Measurements from ENCODE around the gene NIPSNAP3A. TPM values are rescaled to one million over a fixed set of nuclear protein-coding genes. Genes with fewer than 3 reads are reported as not detected.
"Not testable (repeated sequence)": the region's sequence is repeated elsewhere in the genome, so short reads cannot be mapped to it uniquely, and the experiment has no call there.

Gene NIPSNAP3A
- total and polyA plus RNA-seq, 2 experiments from 2014 or later: 55.3 to 66.2 TPM

DNA sequence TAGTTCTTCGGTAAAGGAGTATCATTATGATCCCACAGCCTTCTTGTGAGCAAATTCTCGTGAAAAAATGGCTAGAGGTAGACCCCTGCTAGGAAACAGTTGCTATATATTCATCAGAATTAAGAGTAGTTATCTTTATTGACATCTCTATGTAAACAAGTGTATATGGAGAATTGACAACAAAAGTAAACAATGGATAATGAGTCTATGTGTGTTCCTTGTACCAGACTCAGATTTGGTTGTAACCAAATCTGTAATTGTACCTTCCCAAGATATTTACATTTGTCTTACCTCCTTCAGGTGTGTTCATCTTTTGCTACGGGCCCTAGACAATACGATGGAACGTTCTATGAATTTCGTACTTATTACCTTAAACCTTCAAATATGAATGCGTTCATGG lies 18.5 kb downstream of the NIPSNAP3A start:
- peaks cover under 1% of the 10 kb centered on the region; the same call in 1 of the 2 replicates for H3K36me3 ChIP-seq (ENCODE audit: low read depth)
- no peaks in the 10 kb centered on the region for H3K9me3 ChIP-seq (ENCODE audit: low read depth)
- no peaks in the 10 kb centered on the region for H3K9me2 ChIP-seq (ENCODE audit: insufficient read depth)
- WGBS, 2 experiments (ENCODE audit: low coverage in 1 of 2, low lambda C conversion rate in 2 of 2, missing lambda C conversion rate in 2 of 2): 93 to 94% methylated on average over 7 of the region's 7 CpGs
- H4K20me1 ChIP-seq (ENCODE audit: insufficient read depth): no peaks in the 10 kb centered on the region
- no peak for DNase-seq
- TF ChIP-seq EZH2phosphoT487 (IDR thresholded peaks at IDR 0.05; ENCODE audit: insufficient read depth, low read depth) (no peak), EZH2 (IDR thresholded peaks at IDR 0.05; ENCODE audit: insufficient read depth, poor library complexity, severe bottlenecking) (no peak)
- no peak overlapping the region for H2AFZ ChIP-seq
- H3K4me1 ChIP-seq (ENCODE audit: insufficient read depth): no peaks in the 10 kb centered on the region
- no peak overlapping the region for H3K27ac ChIP-seq
- no peak overlapping the region for H3K9ac ChIP-seq
- H3K4me2 ChIP-seq (ENCODE audit: unreplicated experiment): no peak overlapping the region
- H3F3A ChIP-seq (ENCODE audit: insufficient read depth): peaks cover 9% of the 10 kb centered on the region; the same call in 1 of the 2 replicates
- in situ Hi-C loops (cut with MboI): no loop called here
- no peaks in the 10 kb centered on the region for H3K27me3 ChIP-seq (replicated peaks; ENCODE audit: insufficient read depth)
- H3K79me2 ChIP-seq (ENCODE audit: insufficient read depth): no peaks in the 10 kb centered on the region
- H3K4me3 ChIP-seq: no peak overlapping the region

DNA sequence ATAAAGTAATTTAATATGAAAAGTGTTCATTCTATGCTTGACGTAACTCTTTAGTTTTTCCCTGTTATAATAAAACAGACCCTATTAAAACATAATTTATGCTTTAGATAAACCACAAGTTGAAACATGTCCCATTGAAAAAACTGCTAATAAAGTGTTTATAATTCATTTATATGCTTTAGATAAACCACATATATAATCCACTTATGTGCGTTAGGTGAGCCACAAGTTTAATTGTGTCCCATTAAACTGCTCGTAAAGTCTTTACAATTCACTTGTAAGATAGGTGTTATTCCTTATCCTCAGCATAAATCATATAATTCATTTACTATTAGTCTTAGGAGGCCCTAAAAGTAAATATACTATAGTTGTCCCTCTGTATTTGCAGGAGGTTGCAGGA lies 20.0 kb downstream of the NIPSNAP3A start:
- no peak overlapping the region for H3K27ac ChIP-seq
- in situ Hi-C loops (cut with MboI): no loop called here
- WGBS, 2 experiments (ENCODE audit: low coverage in 1 of 2, low lambda C conversion rate in 2 of 2, missing lambda C conversion rate in 2 of 2): 96 to 99% methylated on average over 3 of the region's 3 CpGs

DNA sequence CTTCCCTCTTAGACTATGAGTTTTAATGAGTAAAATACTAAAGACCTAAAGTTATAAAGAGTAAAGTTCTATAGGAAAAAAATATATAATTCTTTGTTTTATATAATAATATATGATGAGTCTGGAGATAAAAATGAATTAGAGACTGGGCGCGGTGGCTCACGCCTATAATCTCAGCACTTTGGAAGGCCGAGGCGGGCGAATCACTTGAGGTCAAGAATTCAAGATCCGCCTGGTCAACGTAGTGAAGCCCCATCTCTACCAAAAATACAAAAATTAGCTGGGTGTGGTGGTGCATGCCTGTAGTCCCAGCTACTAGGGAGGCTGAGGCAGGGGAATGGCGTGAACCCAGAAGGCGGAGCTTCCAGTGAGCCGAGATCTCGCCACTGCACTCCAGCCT lies 21.5 kb downstream of the NIPSNAP3A start:
- H4K20me1 ChIP-seq (ENCODE audit: insufficient read depth); H3K9ac ChIP-seq; H3K4me3 ChIP-seq; H3F3A ChIP-seq (ENCODE audit: insufficient read depth); H3K9me2 ChIP-seq (ENCODE audit: insufficient read depth); H2AFZ ChIP-seq; H3K27ac ChIP-seq; H3K9me3 ChIP-seq (ENCODE audit: low read depth); H3K36me3 ChIP-seq (ENCODE audit: low read depth); DNase-seq; H3K79me2 ChIP-seq (ENCODE audit: insufficient read depth); H3K27me3 ChIP-seq (replicated peaks; ENCODE audit: insufficient read depth); in situ Hi-C loops (cut with MboI); H3K4me2 ChIP-seq (ENCODE audit: unreplicated experiment); H3K4me1 ChIP-seq (ENCODE audit: insufficient read depth): not testable (repeated sequence)
- WGBS, 2 experiments (ENCODE audit: low coverage in 1 of 2, low lambda C conversion rate in 2 of 2, missing lambda C conversion rate in 2 of 2): 95 to 98% methylated on average over 12 of the region's 12 CpGs

More for the DNA sequence above, 20.0 kb downstream of the NIPSNAP3A start:
- Histone ChIP-seq H3K36me3 (ENCODE audit: low read depth) (no peaks in the 10 kb centered on the region), H3K4me1 (ENCODE audit: insufficient read depth) (no peaks in the 10 kb centered on the region), H3K9ac (no peak overlapping the region), H3K27me3 (replicated peaks; ENCODE audit: insufficient read depth) (no peaks in the 10 kb centered on the region), H3K9me3 (ENCODE audit: low read depth) (no peaks in the 10 kb centered on the region), H3K4me2 (ENCODE audit: unreplicated experiment) (no peak overlapping the region), H3K79me2 (ENCODE audit: insufficient read depth) (no peaks in the 10 kb centered on the region), H4K20me1 (ENCODE audit: insufficient read depth) (no peaks in the 10 kb centered on the region), H3K4me3 (no peak overlapping the region), H3K9me2 (ENCODE audit: insufficient read depth) (no peaks in the 10 kb centered on the region), H2AFZ (no peak overlapping the region), H3F3A (ENCODE audit: insufficient read depth) (peaks cover 9% of the 10 kb centered on the region; the same call in 1 of the 2 replicates)
- TF ChIP-seq EZH2phosphoT487 (IDR thresholded peaks at IDR 0.05; ENCODE audit: insufficient read depth, low read depth): no peak
- TF ChIP-seq EZH2 (IDR thresholded peaks at IDR 0.05; ENCODE audit: insufficient read depth, poor library complexity, severe bottlenecking): no peak
- no peak for DNase-seq

DNA sequence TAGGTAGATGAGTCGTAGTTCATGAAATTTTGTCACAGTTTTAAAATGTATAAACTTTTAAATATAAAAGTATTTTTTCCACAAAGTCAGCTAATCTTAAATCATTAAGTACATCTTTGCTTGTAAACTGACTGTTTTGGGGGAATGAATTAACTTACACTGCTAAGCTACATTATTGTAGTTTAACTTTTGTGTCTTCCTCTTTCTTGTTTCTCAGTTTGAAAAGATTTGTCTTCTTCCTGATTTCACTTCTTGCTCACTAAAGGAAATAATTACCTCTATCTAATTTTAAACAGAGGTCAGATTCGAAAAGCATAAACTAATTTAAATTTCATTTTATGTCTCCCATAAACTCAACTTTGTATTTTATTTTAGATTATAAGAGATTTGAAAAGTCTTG lies 22.2 kb downstream of the NIPSNAP3A start:
- H3K9me2 ChIP-seq (ENCODE audit: insufficient read depth): no peaks in the 10 kb centered on the region
- no peak overlapping the region for H3K4me3 ChIP-seq
- no peaks in the 10 kb centered on the region for H3K4me1 ChIP-seq (ENCODE audit: insufficient read depth)
- H3K9ac ChIP-seq: no peak overlapping the region
- TF ChIP-seq EZH2phosphoT487 (IDR thresholded peaks at IDR 0.05; ENCODE audit: insufficient read depth, low read depth): no peak
- no peak for TF ChIP-seq EZH2 (IDR thresholded peaks at IDR 0.05; ENCODE audit: insufficient read depth, poor library complexity, severe bottlenecking)
- no peaks in the 10 kb centered on the region for H3K9me3 ChIP-seq (ENCODE audit: low read depth)
- no peak overlapping the region for H2AFZ ChIP-seq
- H3K27ac ChIP-seq: no peak overlapping the region
- H3K27me3 ChIP-seq (replicated peaks; ENCODE audit: insufficient read depth): no peaks in the 10 kb centered on the region
- no peaks in the 10 kb centered on the region for H3K79me2 ChIP-seq (ENCODE audit: insufficient read depth)
- peaks cover 8% of the 10 kb centered on the region; the same call in 1 of the 2 replicates for H3F3A ChIP-seq (ENCODE audit: insufficient read depth)
- no peaks in the 10 kb centered on the region for H4K20me1 ChIP-seq (ENCODE audit: insufficient read depth)
- in situ Hi-C loops (cut with MboI): no loop called here
- H3K4me2 ChIP-seq (ENCODE audit: unreplicated experiment): no peak overlapping the region
- DNase-seq: no peak
- WGBS, 2 experiments (ENCODE audit: low coverage in 1 of 2, low lambda C conversion rate in 2 of 2, missing lambda C conversion rate in 2 of 2): 92% methylated on average over 2 of the region's 2 CpGs
- H3K36me3 ChIP-seq (ENCODE audit: low read depth): no peaks in the 10 kb centered on the region

All from GM23248 (cell line).